GM12864 (cell line): ENCODE data around the gene ADPRHL1.

Experiments
- DNase-seq: peaks from one replicate; pipeline ENCODE4 v3.0.0-alpha.2; 2011; ENCODE audit warnings: low read depth
- H3K4me3 ChIP-seq: 2 replicates; pipeline ENCODE4 v1.5.1; 2011; ENCODE audit warnings: mild to moderate bottlenecking, low read depth, low read length, control low read depth
- CTCF ChIP-seq: IDR thresholded peaks from 2 replicates; pipeline ENCODE4 v1.5.1; 2011; ENCODE audit warnings: low read depth, mild to moderate bottlenecking, moderate library complexity, low read length, control low read depth, inconsistent platforms; ENCODE audit errors: missing control alignments

ADPRHL1 gene

DNA sequence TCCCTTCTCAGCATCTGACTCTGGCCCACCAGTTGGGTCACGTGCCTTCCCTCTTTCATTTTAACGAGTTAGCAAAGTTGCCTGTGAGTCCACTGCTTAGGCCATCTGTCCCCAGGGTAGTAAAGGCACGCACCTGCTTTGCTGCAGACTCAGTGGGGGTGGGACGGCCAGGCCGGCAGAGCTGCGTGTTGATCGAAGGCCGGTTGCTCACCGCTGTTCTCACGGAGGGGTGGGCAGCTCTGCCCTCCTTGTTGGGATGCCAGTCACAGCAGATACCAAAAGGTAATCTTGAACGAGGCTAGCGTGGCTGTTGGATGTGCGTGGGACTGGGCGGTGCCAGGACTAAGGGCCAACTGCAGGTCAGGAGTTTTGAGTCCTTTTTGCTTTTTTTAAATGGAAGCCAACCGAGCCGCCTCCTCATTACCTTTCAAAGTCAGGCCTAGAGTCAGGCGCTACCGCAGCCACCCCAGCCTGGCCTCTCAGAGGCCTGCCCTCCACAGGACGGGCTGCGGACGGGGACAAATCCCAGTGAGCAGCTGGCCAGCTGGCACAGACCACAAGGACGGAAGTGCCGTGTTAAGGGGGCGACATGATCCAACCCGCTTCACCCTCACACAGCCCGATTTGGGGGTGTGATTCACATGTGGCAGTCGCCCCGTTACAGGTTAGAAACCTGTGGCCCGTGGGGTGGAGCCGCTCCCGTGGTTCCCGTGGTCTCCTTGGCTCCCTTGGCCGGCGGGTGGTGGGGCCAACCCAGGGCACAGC, 20.6 kb downstream of the ADPRHL1 start:
- H3K4me3 ChIP-seq, result no peak overlapping the region
- no peak for TF ChIP-seq CTCF
- no peak for DNase-seq

GRCh38 chr13:113431171-113431570, 22.1 kb downstream of the ADPRHL1 start:
- no peak for TF ChIP-seq CTCF
- H3K4me3 ChIP-seq, result no peak overlapping the region
- no peak for DNase-seq

DNA sequence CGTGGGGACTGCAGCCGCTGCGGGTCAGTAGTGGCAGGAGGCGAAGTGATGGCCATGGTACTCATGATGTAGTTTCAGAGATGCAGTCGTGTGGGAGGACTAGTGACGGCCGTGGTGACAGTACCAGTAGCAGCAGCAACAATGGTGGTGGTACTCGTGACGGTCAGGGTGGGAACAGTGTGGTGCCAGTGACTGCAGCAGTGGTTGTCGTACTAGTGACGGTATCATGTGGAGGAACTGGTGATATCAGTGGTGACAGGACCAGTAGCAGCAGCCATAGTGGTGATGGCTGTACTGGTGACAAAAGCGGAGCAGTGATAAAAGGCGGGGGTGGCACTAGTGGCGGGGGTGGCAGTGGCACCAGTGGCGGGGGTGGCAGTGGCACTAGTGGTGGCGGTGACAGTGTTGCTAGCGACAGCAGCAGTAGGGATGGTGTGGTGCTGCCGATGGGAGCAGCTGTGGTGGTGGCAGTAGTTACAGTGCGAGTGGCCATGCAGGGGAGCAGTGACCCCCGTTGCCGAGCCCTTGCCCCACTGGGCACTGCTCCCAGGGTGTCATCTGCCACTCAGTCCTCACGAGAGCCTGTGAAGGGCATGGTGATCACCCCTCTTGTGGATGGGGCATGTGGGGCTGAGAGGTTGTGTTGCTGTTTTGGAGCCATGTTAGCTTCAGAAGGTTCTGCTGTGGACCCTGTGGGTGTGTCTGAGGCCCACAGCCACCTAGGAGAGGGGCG, 22.7 kb downstream of the ADPRHL1 start:
- TF ChIP-seq CTCF, result no peak
- no peak for DNase-seq
- H3K4me3 ChIP-seq, result no peak overlapping the region

- DNase-seq, result no peak
- no peak overlapping the region for H3K4me3 ChIP-seq
- no peak for TF ChIP-seq CTCF
Observed at GRCh38 chr13:113429608-113429985, 23.7 kb downstream of the ADPRHL1 start.

- no peak for DNase-seq
- no peak overlapping the region for H3K4me3 ChIP-seq
- TF ChIP-seq CTCF, result no peak
Observed at GRCh38 chr13:113428871-113429607, 24.2 kb downstream of the ADPRHL1 start.

- H3K4me3 ChIP-seq, result no peak overlapping the region
- TF ChIP-seq CTCF, result no peak
- no peak for DNase-seq
Observed at GRCh38 chr13:113428469-113428865, 24.8 kb downstream of the ADPRHL1 start.
